HG03571 (cell line): ENCODE measurements around the gene PHACTR1.

ENCODE experiments used
- ATAC-seq: cut with Tn5 transposase; IDR thresholded peaks from one replicate; pipeline ENCODE4 v1.9.1; 2021; ENCODE audit not compliant: unreplicated experiment

Gene PHACTR1

DNA sequence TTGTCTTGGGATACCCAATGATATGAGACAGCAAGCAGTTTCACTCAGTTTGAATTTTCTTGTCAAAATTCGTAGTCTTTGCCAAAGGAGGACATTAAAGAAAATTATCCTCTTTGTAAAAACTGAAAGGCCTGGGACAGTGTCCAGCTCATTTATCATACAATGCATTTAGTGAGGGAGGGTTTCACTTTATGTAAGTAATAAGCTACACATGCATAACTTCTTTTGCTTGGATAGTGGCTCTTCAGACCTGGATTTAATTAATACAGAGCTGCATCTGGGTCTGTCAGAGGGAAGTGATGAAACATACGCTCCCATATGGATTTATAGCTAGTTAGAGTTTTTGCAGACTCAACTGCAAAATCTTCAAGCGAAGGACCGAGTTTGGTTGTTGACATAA lies 175.6 kb downstream of the PHACTR1 start:
- ATAC-seq = no peak

GRCh38 chr6:12893036-12893435 lies 176.5 kb downstream of the PHACTR1 start:
- ATAC-seq = no peak

GRCh38 chr6:12895721-12896120 lies 179.2 kb downstream of the PHACTR1 start:
- ATAC-seq = no peak

GRCh38 chr6:12896208-12896733 lies 179.7 kb downstream of the PHACTR1 start:
- ATAC-seq = no peak

DNA sequence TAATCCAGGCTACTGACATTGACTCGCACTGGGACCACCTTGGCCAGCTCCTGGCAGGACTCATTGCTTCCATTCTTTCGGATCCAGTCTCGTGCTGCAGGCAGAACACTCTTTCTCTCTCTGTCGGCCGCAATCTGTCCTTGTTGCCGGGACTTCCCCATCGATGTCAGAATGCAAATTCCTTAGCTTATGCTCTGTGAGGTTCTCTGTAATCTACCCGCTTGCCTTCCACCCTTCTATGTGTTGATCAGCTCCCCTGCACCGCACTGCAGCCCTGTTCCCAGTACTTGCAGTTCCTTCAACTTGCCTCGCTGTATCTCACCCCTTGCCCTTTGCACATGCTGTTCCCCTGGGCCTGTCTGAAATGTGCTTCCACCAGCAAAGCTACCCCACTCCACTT lies 182.0 kb downstream of the PHACTR1 start:
- ATAC-seq = no peak

DNA sequence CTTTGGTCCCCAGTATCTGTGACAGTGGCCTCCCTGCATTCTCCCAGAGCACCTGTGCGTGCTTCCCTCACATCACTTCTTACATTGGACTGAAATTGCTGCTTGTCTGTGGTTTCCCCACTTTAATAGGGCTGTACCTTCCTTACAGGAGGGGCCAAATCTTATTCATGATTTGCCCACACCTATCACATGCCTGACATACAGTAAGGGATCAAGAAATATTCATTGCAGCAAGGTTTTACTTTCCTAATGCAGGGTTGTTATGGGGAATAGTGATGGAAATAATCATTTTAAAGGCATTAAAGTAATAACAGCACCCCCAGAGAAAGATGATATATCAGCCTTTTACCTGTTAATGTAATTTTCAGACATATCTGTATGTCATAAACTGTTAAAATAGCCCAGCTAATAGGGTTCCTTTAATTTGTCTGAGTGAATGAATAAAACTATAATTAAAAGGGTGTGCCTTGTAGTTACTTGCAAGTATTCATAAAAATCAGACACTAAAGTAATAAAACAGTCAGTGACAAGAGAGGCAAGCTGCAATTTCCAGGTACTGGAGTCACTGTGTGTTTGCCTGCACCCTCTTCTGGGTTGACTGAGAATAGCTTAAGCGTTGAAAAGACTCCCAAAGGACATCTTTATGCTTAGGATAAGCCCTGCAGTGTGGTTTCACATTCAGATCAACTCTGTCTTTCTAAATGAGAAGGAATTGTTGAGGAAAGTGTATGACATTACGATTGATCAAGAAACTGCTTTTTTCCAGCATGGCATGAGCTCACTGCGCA lies 182.7 kb downstream of the PHACTR1 start:
- ATAC-seq = no peak

DNA sequence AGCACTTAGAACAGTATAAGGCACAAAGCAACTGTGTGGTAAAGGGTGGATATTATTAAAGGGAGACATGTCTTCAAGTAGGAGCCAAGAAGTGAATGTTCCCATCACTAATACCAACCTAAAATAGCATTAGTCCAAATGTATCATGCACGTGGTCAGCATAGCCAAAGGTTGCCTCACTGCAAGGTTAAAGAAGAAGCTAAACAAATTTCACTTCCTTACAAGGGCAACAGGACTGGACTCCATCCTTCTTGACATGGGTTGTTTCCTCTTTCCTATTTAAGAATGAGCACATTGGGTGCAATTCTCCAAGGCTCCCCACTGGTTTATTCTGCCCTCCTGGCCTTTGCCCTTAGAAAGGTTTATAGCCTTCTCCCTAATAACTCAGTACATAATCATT lies 186.7 kb downstream of the PHACTR1 start:
- ATAC-seq = no peak

- ATAC-seq = no peak
These were observed 193.3 kb downstream of the PHACTR1 start for GRCh38 chr6:12909833-12910232.

DNA sequence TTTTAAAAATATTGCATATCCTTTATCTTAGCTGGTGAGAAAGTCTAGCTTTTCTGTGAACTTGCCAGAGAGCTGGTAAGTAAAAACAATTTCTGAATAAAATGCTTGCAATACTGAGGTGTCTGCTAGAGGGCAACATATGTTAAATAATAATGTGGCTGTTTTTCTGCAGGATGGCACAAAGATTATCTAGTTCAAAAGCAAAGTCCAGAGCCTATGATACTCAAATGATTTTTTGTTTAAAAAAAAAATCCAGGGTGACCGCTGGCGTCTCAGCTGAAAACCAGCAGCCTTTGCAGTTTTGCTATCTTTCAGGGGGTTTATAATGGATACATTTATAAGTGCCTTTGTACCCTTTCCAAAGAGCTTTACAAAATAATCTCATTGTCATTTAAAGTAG lies 194.9 kb downstream of the PHACTR1 start:
- ATAC-seq = no peak

- ATAC-seq = no peak
These were observed 196.6 kb downstream of the PHACTR1 start for GRCh38 chr6:12913201-12913600.

GRCh38 chr6:12916006-12916405 lies 199.4 kb downstream of the PHACTR1 start:
- no peak for ATAC-seq

DNA sequence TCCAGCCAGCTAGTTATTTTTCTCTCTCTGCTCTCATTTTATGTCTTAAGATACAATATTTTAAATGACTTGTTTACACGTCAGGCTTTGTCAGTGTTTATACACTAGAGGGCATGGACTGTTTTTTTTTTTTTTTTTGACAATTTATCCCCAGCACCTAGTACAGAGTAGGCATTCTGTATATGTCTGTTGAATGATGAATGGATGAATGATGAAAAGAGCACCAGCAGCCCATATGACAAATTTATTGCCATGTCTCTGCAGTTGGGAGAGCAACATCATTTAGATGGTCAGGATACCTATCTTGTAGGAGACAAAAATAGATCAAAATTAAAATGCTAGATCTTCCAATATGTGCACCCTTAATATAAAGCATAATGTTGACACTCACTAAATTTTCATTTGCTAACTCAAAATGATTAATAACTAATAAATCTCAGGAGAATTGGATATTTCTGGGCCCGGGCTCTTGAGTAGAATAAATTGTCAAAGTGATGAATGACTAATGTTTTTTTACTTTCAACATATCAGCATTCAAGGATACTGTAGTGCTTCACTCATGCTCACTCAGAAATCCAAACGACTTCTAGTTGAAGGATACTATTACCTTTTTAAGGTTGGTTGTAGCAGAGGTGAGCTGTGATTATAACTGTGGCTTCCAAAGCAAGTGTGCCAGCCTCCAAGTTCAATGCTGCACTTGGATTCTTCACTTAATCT lies 200.0 kb downstream of the PHACTR1 start:
- no peak for ATAC-seq

GRCh38 chr6:12921467-12921866 lies 204.9 kb downstream of the PHACTR1 start:
- ATAC-seq = no peak

GRCh38 chr6:12923644-12924235 lies 207.2 kb downstream of the PHACTR1 start:
- ATAC-seq = no peak

- ATAC-seq = no peak
These were observed 208.3 kb downstream of the PHACTR1 start for GRCh38 chr6:12924911-12925310.

DNA sequence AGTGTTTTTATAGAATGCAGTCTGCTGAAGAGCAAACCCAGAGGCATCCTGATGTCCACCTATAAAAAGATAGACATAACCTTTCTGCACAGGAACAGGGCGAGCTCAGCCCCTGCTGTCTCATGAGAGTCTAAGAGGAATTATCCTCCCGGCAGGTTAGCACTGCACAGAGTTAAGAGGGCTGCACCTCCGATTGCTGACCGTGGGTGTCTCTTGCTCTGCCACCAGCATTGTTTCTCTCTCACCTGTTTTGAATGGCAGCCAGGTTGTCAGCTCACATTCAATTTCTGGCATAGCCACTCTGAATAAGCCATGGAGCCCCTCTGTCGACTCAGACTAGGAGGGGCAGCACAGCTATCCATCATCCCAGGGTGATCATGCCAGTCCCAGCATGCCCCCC lies 211.2 kb downstream of the PHACTR1 start:
- no peak for ATAC-seq

DNA sequence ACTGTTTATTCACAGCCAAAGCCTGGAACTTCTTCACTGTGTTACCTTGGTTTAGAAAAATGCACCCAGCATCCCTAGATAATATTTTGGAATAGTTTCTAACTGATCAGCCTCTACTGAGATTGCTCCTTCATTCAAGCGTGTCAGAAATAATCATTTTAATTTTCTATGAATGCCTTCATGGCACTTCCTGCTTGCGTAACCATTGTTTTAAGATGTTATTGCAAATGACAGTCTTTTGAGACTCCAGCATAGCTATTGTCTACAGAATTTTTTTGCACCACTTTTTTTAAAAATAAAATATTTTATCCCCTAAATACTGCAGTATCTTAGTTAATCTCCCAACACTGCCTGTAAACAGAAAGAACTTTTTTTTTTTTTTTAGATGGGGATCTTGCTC lies 213.1 kb downstream of the PHACTR1 start:
- no peak for ATAC-seq

DNA sequence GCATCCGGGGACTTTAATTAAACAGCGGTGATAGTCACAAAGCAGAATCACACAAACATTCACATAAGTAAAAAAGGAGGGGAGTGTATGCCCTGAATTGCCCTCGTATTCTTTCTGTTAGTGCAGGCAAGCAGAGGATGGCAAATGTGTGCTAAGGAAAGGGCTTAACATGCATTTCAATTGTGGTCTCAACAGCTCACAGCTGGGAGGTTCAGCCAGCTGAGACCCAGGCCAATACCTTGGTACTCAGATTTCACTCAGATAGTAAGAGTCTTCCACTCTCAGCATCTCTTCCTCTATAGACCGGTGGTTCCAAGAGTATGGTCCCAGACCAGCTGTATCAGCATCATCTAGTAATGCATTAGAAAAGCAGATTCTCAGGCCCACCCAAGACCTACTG lies 215.1 kb downstream of the PHACTR1 start:
- no peak for ATAC-seq

DNA sequence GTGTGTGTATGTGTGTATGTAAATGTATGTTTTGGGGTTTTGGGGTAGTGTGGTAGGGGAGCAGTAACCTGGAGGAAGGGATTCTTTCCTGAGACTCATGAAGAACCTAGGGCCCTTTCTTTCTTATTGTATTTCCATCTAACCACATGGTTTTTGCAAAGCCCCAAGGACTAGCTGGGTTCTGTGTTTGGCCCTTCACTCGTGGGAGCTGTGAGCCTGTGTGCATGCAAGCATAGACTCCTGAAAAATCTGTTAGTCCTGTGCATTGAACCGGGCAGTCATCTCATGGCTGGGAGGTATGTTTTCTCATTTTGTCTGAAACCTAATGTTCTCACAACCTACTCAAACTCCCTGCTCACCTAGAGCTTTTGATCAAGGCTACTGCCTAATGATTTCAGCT lies 219.1 kb downstream of the PHACTR1 start:
- ATAC-seq = no peak

GRCh38 chr6:12937971-12938370 lies 221.4 kb downstream of the PHACTR1 start:
- ATAC-seq = no peak

- no peak for ATAC-seq
These were observed 222.7 kb downstream of the PHACTR1 start for GRCh38 chr6:12939314-12939713.

DNA sequence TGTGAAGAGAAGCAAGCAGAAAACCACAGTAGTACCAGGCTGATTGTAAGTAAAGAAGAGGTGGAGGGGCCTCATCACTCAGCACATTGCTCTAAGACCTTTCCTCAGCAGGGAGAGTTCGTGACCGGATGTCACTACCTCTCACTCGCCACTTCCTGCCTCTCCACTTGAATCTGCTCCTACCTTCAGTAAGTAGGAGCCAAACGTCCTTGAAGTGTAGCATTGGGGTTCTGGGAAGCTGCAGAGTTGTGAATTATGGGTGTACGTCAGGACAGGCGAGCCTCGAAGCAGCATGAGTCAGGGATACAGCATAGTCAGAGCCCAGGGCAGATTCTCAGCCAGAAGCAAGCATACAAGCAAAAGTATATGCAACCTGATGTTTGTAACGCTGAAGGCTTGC lies 224.9 kb downstream of the PHACTR1 start:
- ATAC-seq = no peak
